Activated naive CD8-positive, alpha-beta T cell treated with anti-CD3 and anti-CD28 coated beads, Interleukin-2, amount 50 U/mL, for 16 hours (primary cell): ENCODE results near the gene DPRX.

Experiments
- DNase-seq: peaks from one replicate; pipeline ENCODE4 v3.0.0-alpha.2; 2020; ENCODE audit warnings: low read depth, low spot score

DPRX gene, protein sequence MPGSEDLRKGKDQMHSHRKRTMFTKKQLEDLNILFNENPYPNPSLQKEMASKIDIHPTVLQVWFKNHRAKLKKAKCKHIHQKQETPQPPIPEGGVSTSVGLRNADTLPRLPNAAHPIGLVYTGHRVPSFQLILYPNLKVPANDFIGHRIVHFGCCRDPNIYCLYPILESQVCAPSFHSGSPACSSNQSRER

DNA sequence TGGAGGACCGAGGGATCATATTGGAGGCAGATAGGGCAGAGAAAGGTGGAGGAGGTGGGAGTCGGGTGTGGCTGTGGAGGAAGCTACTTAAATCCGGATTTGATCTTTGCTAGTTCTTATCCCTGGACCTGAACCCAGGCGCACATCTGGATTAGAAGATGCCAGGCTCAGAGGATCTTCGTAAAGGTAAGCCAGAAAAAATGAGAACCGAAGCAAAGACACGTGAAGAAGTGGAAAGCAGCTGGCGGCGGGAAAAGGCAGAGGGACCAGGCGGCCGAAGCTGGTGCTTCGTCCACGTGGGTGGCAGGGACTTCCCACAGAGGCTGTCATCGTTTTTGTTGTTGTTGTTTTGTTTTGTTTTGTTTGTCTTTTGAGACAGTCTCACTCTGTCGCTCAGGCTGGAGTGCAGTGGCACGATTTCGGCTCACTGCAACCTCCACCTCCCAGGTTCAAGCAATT, at the start of gene DPRX:
DPRX (plus strand) TSS at position 51 of the 459 bp plus-strand sequence; CDS start at position 159, 108 bp downstream.
- no peak for DNase-seq

- DNase-seq = no peak
Observed at GRCh38 chr19:53583181-53583580, 48.6 kb upstream of the DPRX start.

DNA sequence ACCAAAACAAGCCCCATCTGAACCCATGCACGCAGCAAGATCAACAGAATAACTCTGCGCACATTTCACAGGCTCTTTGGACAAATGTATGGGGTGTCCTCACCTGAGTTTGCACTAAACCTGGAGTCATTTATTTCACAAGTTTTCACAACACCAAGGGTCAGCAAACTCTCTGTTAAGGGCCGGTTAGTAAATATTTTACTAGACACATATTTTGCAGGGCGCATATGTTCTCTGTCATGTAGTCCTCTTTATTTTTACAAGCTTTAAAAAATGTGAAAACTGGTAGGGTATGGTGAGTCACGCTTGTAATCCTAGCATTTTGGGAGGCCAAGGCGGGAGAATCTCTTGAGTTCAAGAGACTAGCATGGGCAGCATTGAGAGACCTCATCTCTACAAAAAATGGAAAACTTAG, 45.5 kb upstream of the DPRX start:
- no peak for DNase-seq

- no peak for DNase-seq
Observed at GRCh38 chr19:53594811-53595509, 36.8 kb upstream of the DPRX start.

- no peak for DNase-seq
Observed at GRCh38 chr19:53595510-53595867, 36.3 kb upstream of the DPRX start.

DNA sequence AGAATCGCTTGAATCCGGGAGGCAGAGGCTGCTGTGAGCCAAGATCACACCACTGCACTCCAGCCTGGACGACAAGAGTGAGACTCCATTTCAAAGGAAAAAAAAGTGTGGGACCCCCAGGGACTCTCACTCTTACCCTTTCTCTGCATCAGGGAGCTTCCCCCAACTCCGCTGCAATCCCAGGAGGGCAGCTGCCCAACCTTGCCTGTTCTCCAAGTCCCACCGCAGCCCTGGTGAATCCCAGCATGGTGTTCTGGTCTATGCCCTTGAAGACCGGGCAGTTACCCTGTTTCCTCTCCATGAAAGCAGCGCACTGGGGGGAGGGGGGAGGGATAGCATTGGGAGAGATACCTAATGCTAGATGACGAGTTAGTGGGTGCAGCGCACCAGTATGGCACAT, 35.7 kb upstream of the DPRX start:
- no peak for DNase-seq

- no peak for DNase-seq
Observed at GRCh38 chr19:53597023-53597422, 34.8 kb upstream of the DPRX start.

GRCh38 chr19:53598361-53598760, 33.4 kb upstream of the DPRX start:
- DNase-seq = no peak

DNA sequence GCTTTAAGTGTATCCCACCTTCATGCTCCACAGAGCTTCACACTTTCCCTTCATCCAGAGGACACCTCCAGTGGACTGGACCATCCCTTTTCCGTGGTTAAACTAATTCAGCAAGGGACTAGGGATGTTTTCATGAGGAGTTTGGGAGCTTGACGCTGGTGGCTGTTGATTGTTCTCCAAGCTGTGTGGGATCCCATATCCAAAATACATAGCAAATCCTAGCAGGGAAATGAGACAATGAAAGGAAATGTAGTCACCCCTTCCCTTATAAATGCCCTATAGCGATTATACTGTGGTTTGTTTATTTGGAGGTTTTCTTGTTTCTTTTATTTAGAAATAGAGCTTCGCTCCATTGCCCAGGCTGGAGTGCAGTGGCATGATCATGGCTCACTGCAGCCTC, 31.6 kb upstream of the DPRX start:
- DNase-seq = no peak

DNA sequence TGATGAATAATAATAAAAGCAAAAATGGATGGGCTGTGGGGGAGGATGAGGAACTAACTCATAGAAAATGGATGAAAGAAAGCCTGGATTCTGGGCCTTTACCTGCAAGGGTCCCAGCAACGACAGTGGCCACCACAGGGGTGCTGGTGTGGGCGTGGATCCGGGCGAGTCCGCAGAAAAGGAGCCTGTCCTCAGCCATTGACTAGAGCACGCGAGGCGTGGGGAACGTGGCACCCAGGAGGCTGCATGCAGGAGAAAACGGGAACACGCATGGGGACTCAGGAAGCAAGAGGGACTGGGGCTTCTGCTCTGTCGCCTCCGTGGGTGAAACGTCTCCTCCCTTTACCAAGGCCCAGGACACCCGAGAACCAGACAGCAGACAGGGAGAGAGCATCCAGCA, 25.8 kb upstream of the DPRX start:
- DNase-seq = no peak

DNA sequence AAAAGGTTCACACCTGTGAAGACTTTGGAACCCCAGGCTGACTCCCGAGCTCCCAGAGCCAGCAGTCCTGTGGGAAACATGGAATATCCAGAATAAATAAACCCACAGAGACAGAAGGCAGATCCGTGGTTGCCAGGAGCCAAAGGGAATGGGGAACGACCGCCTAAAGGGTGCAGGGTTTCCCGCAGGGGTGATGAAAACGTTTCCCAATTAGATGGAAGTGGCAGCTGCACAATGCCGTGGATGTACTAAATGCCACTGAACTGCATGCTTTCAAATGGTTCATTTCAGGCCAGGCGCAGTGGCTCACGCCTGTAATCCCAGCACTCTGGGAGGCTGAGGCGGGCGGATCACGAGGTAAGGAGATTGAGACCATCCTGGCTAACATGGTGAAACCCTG, 23.4 kb upstream of the DPRX start:
- no peak for DNase-seq

DNA sequence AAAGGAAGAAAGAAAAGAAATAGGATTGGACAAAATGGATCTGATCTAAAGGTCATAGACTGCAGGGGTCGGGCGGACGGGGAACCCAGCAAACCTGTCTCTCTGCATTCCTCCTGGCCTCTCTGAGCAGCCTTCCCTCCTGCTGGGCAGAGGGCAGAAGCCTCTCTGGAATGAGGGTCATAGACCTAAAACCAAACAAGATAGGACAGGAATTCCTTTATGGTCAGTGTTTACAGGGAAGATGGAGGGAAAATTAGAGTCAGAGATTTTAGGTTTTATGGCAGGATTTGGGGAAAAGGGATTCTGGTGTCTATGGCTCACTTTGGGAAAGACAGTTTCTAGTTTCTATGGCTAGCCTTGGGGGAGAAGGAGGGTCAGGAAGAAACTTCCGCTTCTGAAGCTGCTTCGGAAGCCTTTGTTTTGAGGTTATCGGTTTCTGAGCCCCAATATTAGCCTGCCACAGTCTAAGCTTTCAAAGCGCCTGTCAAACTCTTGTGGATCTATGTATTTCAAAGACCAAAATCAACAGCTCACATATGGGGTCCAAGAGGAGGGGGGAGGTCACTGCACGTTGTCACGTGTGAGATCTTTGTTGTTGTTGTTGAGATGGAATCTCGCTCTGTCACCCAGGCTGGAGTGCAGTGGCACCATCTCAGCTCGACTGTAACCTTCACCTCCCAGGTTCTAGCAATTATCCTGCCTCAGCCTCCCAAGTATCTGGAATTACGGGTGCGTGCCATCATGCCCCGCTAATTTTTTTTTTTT, 18.9 kb upstream of the DPRX start:
- DNase-seq = no peak

DNA sequence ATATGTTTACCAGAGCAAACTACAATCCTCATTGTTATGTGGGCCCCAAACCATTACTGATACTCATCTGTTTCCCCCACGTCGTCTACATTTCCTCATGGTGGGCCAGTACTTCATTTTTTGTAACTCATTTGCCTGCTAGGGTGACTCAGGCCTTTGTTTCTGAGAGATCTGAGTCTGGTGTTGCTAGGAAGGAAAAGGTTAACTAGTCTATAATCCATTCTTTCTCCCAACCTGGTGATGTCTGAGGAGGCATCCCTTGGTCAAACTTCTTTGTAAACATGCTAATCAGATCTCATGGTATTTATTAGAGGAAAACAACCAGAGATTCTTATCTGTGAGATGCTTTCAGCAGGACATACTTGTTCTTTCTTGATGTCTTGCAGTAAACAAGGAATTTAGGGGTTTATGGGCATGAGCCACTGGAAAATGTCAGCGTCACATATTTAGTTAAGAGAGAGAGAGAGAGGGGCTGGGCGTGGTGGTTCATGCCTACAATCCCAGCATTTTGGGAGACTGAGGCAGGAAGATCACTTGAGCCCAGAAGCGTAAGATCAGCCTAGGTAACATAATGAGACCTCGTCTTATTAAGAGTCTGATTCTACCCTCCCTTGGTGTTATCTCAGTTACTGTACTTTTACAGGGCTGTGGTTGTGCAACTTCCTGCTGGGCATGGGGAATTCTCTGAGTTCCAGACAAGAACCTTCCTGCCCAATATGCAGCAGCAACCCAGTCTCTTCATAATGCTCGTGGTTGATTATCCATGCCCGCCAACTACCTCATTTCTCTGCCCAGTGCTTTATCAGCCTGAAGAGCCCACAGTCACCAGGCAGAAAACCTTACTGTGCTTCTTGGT, 9.7 kb upstream of the DPRX start:
- DNase-seq = no peak

DNA sequence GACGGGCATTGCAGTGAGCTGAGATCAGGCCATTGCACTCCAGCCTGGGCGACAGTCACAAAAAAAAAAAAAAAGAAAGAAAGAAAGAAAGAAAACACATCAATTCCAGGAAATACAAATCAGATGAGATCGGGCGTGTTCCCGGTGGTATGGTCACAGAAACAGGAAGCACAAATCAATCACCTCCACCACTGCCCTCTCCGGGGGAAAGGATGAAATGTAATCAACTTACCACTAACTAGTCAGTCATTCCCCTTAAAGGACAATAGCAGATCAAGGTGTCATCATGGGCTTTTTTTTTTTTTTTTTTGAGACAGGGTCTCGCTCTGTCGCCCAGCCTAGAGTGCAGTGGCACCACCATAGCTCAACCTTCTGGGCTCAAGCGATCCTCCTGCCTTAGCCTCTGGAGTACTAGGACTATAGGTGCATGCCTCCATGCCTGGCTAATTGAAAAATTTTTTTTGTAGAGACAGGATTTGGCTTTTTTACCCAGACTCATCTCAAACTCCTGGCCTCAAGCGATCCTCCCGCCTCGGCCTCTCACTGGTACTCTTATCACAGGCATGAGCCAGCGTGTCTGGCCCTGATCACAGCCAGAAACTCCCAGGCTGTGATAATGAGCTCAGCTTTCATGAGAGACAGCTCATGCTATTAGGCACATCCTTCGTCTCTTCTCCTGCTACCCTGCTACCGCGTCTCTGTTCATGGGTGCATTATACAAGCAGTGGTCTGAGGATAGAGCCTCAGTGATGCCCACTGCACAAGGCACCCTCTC, 6.8 kb upstream of the DPRX start:
- DNase-seq = no peak

DNA sequence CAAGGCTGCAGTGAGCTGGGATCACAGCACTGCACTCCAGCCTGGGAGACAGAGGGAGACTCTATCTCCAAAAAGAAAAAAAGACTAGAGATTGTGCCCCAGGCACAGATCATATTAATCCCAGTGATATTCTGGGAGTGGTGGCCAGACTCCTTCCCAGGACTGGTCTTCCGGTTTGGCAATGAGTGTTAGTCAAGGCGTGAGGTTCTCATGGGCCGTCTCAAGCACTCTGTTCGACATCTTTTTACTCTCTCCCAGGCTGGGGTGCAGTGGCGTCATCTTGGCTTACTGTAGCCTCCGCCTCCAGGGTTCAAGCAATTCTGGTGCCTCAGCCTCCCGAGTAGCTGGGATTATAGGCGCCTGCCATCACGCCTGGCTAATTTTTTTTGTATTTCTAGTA, 5.3 kb upstream of the DPRX start:
- DNase-seq = no peak

GRCh38 chr19:53626976-53627375, 4.8 kb upstream of the DPRX start:
- DNase-seq = no peak

GRCh38 chr19:53634768-53635167, 3.0 kb downstream of the DPRX start:
- DNase-seq = no peak

GRCh38 chr19:53639471-53639870, 7.7 kb downstream of the DPRX start:
- no peak for DNase-seq

- no peak for DNase-seq
Observed at GRCh38 chr19:53642381-53643099, 10.7 kb downstream of the DPRX start.

GRCh38 chr19:53644061-53644816, 12.4 kb downstream of the DPRX start:
- no peak for DNase-seq
